ENCODE results near the gene NCAPD3.

DNA sequence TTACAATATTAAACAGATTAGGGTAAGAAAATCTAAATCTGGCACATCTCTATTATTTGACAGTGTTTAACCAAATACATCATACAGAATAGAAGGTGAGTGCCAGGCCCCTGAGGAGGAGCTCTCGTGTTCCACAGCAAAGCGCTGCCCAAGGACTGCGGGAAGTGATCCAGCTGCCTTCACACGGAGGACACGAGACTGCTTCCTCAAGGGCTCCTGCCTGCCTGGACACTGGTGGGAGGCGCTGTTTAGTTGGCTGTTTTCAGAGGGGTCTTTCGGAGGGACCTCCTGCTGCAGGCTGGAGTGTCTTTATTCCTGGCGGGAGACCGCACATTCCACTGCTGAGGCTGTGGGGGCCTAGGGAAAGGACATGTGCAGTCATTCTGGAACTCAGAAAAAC lies 71.1 kb downstream of the NCAPD3 start:
- no peak for TF ChIP-seq CTCF (IDR thresholded peaks at IDR 0.05; ENCODE audit: low read depth, low read length, missing input control)
- no peak for TF ChIP-seq MAX (IDR thresholded peaks at IDR 0.05)
- no peak for TF ChIP-seq JUND (IDR thresholded peaks at IDR 0.05)
- TF ChIP-seq HNF4G (IDR thresholded peaks at IDR 0.05) = no peak
- TF ChIP-seq, protein P1, sequence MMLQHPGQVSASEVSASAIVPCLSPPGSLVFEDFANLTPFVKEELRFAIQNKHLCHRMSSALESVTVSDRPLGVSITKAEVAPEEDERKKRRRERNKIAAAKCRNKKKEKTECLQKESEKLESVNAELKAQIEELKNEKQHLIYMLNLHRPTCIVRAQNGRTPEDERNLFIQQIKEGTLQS (IDR thresholded peaks at IDR 0.05) = no peak
- no peak for TF ChIP-seq RAD21 (IDR thresholded peaks at IDR 0.05)
- TF ChIP-seq, protein P2, sequence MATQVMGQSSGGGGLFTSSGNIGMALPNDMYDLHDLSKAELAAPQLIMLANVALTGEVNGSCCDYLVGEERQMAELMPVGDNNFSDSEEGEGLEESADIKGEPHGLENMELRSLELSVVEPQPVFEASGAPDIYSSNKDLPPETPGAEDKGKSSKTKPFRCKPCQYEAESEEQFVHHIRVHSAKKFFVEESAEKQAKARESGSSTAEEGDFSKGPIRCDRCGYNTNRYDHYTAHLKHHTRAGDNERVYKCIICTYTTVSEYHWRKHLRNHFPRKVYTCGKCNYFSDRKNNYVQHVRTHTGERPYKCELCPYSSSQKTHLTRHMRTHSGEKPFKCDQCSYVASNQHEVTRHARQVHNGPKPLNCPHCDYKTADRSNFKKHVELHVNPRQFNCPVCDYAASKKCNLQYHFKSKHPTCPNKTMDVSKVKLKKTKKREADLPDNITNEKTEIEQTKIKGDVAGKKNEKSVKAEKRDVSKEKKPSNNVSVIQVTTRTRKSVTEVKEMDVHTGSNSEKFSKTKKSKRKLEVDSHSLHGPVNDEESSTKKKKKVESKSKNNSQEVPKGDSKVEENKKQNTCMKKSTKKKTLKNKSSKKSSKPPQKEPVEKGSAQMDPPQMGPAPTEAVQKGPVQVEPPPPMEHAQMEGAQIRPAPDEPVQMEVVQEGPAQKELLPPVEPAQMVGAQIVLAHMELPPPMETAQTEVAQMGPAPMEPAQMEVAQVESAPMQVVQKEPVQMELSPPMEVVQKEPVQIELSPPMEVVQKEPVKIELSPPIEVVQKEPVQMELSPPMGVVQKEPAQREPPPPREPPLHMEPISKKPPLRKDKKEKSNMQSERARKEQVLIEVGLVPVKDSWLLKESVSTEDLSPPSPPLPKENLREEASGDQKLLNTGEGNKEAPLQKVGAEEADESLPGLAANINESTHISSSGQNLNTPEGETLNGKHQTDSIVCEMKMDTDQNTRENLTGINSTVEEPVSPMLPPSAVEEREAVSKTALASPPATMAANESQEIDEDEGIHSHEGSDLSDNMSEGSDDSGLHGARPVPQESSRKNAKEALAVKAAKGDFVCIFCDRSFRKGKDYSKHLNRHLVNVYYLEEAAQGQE (IDR thresholded peaks at IDR 0.05) = no peak

Data from liver (tissue), 3 donors.